ENCODE results near the gene LIMK2.

The LIMK2 gene

GRCh38 chr22:31328544-31328960 is 116.5 kb downstream of the LIMK2 start:
- H3K9me3 ChIP-seq (ENCODE audit: severe bottlenecking): no peaks in the 10 kb centered on the region
- TF ChIP-seq, protein P1, sequence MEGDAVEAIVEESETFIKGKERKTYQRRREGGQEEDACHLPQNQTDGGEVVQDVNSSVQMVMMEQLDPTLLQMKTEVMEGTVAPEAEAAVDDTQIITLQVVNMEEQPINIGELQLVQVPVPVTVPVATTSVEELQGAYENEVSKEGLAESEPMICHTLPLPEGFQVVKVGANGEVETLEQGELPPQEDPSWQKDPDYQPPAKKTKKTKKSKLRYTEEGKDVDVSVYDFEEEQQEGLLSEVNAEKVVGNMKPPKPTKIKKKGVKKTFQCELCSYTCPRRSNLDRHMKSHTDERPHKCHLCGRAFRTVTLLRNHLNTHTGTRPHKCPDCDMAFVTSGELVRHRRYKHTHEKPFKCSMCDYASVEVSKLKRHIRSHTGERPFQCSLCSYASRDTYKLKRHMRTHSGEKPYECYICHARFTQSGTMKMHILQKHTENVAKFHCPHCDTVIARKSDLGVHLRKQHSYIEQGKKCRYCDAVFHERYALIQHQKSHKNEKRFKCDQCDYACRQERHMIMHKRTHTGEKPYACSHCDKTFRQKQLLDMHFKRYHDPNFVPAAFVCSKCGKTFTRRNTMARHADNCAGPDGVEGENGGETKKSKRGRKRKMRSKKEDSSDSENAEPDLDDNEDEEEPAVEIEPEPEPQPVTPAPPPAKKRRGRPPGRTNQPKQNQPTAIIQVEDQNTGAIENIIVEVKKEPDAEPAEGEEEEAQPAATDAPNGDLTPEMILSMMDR (IDR thresholded peaks at IDR 0.05; ENCODE audit: poor library complexity, severe bottlenecking): no peak
- ATAC-seq (ENCODE audit: low read depth): no peak
- no peak overlapping the region for H3K4me3 ChIP-seq (ENCODE audit: severe bottlenecking)
- DNase-seq (ENCODE audit: low spot score): no peak
- no peaks in the 10 kb centered on the region for H3K27me3 ChIP-seq (ENCODE audit: insufficient read depth, poor library complexity, severe bottlenecking)
- peaks cover 51% of the 10 kb centered on the region for H3K36me3 ChIP-seq (ENCODE audit: low read depth)
- peak overlapping the region; percentile 3 for H3K27ac ChIP-seq (ENCODE audit: poor library complexity, severe bottlenecking)
- peaks cover 3% of the 10 kb centered on the region for H3K4me1 ChIP-seq (ENCODE audit: insufficient read depth, poor library complexity, severe bottlenecking)

DNA sequence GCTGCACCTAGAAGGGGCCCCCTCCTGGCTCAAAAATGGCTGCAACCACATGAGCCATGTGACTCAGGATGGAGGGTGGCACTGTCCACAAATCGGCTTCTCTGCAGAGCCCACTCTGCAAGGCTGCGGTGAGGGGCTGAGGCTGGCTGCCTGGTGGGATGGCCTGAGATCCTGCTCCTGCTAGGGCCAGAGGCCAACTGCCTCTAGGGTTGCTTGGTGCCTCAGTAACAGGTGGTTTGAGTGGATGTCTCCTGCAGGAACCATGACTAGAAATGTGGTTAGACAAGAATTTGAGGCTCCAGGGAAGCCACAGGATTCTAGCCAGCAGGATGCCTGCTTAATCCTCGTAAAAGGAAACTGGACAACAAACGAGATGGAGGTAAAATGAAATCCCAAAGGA is 116.9 kb downstream of the LIMK2 start:
- H3K27me3 ChIP-seq (ENCODE audit: insufficient read depth, poor library complexity, severe bottlenecking): no peaks in the 10 kb centered on the region
- H3K4me1 ChIP-seq (ENCODE audit: insufficient read depth, poor library complexity, severe bottlenecking): peaks cover 3% of the 10 kb centered on the region
- no peak for ATAC-seq (ENCODE audit: low read depth)
- peaks cover 55% of the 10 kb centered on the region for H3K36me3 ChIP-seq (ENCODE audit: low read depth)
- H3K4me3 ChIP-seq (ENCODE audit: severe bottlenecking): no peak overlapping the region
- peak overlapping the region; percentile 3 for H3K27ac ChIP-seq (ENCODE audit: poor library complexity, severe bottlenecking)
- no peak for DNase-seq (ENCODE audit: low spot score)
- H3K9me3 ChIP-seq (ENCODE audit: severe bottlenecking): no peaks in the 10 kb centered on the region
- TF ChIP-seq, protein P1 (IDR thresholded peaks at IDR 0.05; ENCODE audit: poor library complexity, severe bottlenecking): no peak
